Mesendoderm (in vitro differentiated cells): ENCODE measurements around the gene KPNA3.

Source experiments
- DNase-seq: peaks from one replicate; pipeline ENCODE4 v3.0.0; 2013
- H2AK5ac ChIP-seq: 2 replicates; pipeline ENCODE4 v1.6.1; 2013; ENCODE audit warnings: low read length, inconsistent platforms
- H2BK120ac ChIP-seq: 2 replicates; pipeline ENCODE4 v1.6.1; 2013; ENCODE audit warnings: low read depth, mild to moderate bottlenecking, low read length, moderate library complexity, mixed read lengths
- H2BK15ac ChIP-seq: replicated peaks from 2 replicates; pipeline ENCODE4 v1.6.1; 2013; ENCODE audit warnings: low read depth, mild to moderate bottlenecking, moderate library complexity
- H2BK5ac ChIP-seq: 2 replicates; pipeline ENCODE4 v1.6.1; 2013; ENCODE audit warnings: low read length, inconsistent platforms
- H3K18ac ChIP-seq: 2 replicates; pipeline ENCODE4 v1.6.1; 2013; ENCODE audit warnings: mild to moderate bottlenecking, low read length, mixed read lengths
- H3K23ac ChIP-seq: one replicate; pipeline ENCODE4 v1.6.1; 2013; ENCODE audit warnings: low read length
- H3K27ac ChIP-seq: 2 replicates; pipeline ENCODE4 v1.5.1; 2013; ENCODE audit warnings: low read depth, mild to moderate bottlenecking, inconsistent platforms, low read length, moderate library complexity
- H3K27me3 ChIP-seq: 2 replicates; pipeline ENCODE4 v1.6.1; 2013; ENCODE audit warnings: low read length, control low read depth, mild to moderate bottlenecking, inconsistent platforms; ENCODE audit not compliant: insufficient read depth, poor library complexity
- H3K36me3 ChIP-seq: 2 replicates; pipeline ENCODE4 v1.6.1; 2013; ENCODE audit warnings: low read length, inconsistent platforms; ENCODE audit not compliant: control insufficient read depth, insufficient read depth
- H3K4ac ChIP-seq: one replicate; pipeline ENCODE4 v1.6.1; 2013; ENCODE audit warnings: low read depth, mild to moderate bottlenecking, low read length, moderate library complexity
- H3K4me1 ChIP-seq: 2 replicates; pipeline ENCODE4 v1.6.1; 2013; ENCODE audit warnings: low read depth, low read length, inconsistent platforms; ENCODE audit not compliant: control insufficient read depth
- H3K4me2 ChIP-seq: 2 replicates; pipeline ENCODE4 v1.6.1; 2013; ENCODE audit warnings: low read length
- H3K4me3 ChIP-seq: 2 replicates; pipeline ENCODE4 v1.5.1; 2013; ENCODE audit warnings: mild to moderate bottlenecking, low read length
- H3K56ac ChIP-seq: one replicate; pipeline ENCODE4 v1.6.1; 2013; ENCODE audit warnings: low read length
- H3K79me1 ChIP-seq: 2 replicates; pipeline ENCODE4 v1.6.1; 2013; ENCODE audit warnings: low read length, inconsistent platforms
- H3K79me2 ChIP-seq: 2 replicates; pipeline ENCODE4 v1.6.1; 2013; ENCODE audit warnings: mild to moderate bottlenecking, low read length; ENCODE audit not compliant: control insufficient read depth, insufficient read depth
- H3K9ac ChIP-seq: 2 replicates; pipeline ENCODE4 v1.6.1; 2013; ENCODE audit warnings: low read length, inconsistent platforms
- H4K5ac ChIP-seq: one replicate; pipeline ENCODE4 v1.6.1; 2013; ENCODE audit warnings: low read length
- H4K8ac ChIP-seq: one replicate; pipeline ENCODE4 v1.6.1; 2013; ENCODE audit warnings: low read depth, mild to moderate bottlenecking, control low read depth, low read length, moderate library complexity
- WGBS: extraction: QIAGEN DNeasy Blood & Tissue Kit; methylation state at CpG from one replicate; pipeline ENCODE4 v1.1.7; 2013; ENCODE audit warnings: low lambda C conversion rate, missing lambda C conversion rate; ENCODE audit not compliant: insufficient coverage; ENCODE audit errors: extremely low coverage; 5-methylcytosine and 5-hydroxymethylcytosine counted together

Gene KPNA3

DNA sequence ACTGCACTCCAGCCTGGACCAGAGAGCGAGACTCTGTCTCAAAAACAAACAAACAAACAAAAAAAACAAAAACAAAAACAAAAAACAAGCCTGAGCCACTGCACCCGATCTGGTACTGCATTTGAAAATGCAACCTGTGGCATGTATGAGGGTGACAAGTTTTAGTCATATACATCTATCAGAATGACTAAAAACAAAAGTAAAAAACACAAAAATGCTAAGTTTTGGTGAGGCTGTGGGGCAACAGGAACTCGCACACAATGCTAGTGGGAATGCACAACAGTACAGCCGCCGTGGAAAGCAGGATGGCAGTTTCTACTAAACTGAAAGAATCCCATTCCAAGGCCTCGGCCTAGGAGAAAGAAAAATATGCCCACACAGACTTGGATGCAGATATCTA, 109.0 kb downstream of the KPNA3 start:
- no peak overlapping the region for H3K4ac ChIP-seq
- H3K9ac ChIP-seq = no peak overlapping the region
- no peak overlapping the region for H3K27ac ChIP-seq
- no CpG with 5 or more reads among the region's 6 CpGs for WGBS
- H3K79me1 ChIP-seq = peaks cover 18% of the 10 kb centered on the region
- no peak overlapping the region for H3K18ac ChIP-seq
- no peak overlapping the region for H2BK120ac ChIP-seq
- H2AK5ac ChIP-seq = no peak overlapping the region
- H3K4me3 ChIP-seq = no peak overlapping the region
- H3K4me1 ChIP-seq = no peaks in the 10 kb centered on the region
- H3K23ac ChIP-seq = no peak overlapping the region
- H2BK15ac ChIP-seq = no peak overlapping the region
- H3K4me2 ChIP-seq = no peak overlapping the region
- no peak overlapping the region for H3K56ac ChIP-seq
- peaks cover 1% of the 10 kb centered on the region for H3K36me3 ChIP-seq
- H3K79me2 ChIP-seq = peaks cover 39% of the 10 kb centered on the region
- H3K27me3 ChIP-seq = no peaks in the 10 kb centered on the region
- no peak overlapping the region for H4K5ac ChIP-seq
- H2BK5ac ChIP-seq = no peak overlapping the region
- DNase-seq = no peak
- H4K8ac ChIP-seq = no peak overlapping the region

DNA sequence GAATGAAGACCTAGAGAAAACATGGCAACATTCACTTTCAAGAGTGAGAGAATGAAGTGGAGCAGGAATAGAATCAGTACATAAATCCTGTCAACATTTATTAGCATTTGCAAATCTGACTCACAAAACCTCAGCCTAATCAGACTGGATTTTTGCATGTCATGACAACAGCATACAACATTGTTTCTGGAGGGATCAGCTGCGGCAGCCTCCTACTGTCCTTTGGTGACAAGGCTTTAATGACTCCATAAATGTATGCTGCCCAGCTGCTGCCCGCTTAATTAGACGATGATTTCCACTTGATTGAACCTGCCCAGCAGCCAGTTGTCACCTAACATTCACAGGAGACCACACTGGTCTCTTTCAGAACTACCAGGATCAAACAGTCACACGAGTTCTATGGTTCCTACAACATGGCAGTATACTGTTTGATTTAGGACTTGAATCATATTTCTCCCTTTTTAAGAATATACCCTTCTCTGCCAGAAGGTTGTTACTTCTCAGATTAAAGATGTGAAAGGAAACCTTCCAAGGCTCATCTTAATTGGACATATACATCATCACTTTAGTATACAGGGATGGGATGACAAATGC, 110.5 kb downstream of the KPNA3 start:
- Histone ChIP-seq H4K5ac (no peak overlapping the region), H3K9ac (no peak overlapping the region), H3K27ac (no peak overlapping the region), H3K4ac (no peak overlapping the region), H2BK15ac (no peak overlapping the region), H2AK5ac (no peak overlapping the region), H3K4me3 (no peak overlapping the region), H3K4me2 (no peak overlapping the region), H2BK120ac (no peak overlapping the region), H3K79me1 (peaks cover 10% of the 10 kb centered on the region), H3K27me3 (no peaks in the 10 kb centered on the region), H3K79me2 (peaks cover 29% of the 10 kb centered on the region), H2BK5ac (no peak overlapping the region), H3K36me3 (peaks cover 1% of the 10 kb centered on the region), H3K56ac (no peak overlapping the region), H3K4me1 (no peaks in the 10 kb centered on the region), H4K8ac (no peak overlapping the region), H3K23ac (no peak overlapping the region), H3K18ac (no peak overlapping the region)
- WGBS = no CpG with 5 or more reads among the region's 4 CpGs
- DNase-seq = no peak

DNA sequence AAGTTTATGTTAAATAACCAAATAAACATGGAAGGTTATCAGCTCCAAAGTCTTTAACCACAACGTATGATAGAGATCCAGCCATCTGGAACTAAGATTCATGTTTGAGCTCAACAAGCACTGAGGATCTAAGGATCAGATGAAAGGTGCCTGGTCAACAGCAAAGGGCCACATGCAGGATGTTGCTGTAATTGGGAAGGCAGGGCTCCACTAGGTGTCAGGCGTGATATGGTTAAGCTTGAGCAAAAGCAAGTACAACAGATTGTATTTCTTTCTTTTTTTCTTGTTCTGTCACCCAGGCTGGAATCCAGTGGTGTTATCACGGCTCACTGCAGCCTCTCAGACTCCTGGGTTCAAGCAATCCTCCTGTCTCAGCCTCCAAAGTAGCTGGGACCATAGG, 113.2 kb downstream of the KPNA3 start:
- no peak overlapping the region for H3K18ac ChIP-seq
- no peak overlapping the region for H2BK15ac ChIP-seq
- peaks cover 32% of the 10 kb centered on the region for H3K79me2 ChIP-seq
- H3K9ac ChIP-seq = no peak overlapping the region
- H2AK5ac ChIP-seq = no peak overlapping the region
- H2BK120ac ChIP-seq = no peak overlapping the region
- no peak overlapping the region for H3K27ac ChIP-seq
- no peaks in the 10 kb centered on the region for H3K4me1 ChIP-seq
- no peak overlapping the region for H3K4me3 ChIP-seq
- peaks cover 3% of the 10 kb centered on the region for H3K36me3 ChIP-seq
- H4K5ac ChIP-seq = no peak overlapping the region
- no peak overlapping the region for H3K4ac ChIP-seq
- H3K79me1 ChIP-seq = peaks cover 15% of the 10 kb centered on the region
- no peak overlapping the region for H3K23ac ChIP-seq
- DNase-seq = no peak
- no peak overlapping the region for H3K56ac ChIP-seq
- H3K27me3 ChIP-seq = no peaks in the 10 kb centered on the region
- no peak overlapping the region for H2BK5ac ChIP-seq
- no peak overlapping the region for H4K8ac ChIP-seq
- no peak overlapping the region for H3K4me2 ChIP-seq
- WGBS = no CpG with 5 or more reads among the region's 3 CpGs

DNA sequence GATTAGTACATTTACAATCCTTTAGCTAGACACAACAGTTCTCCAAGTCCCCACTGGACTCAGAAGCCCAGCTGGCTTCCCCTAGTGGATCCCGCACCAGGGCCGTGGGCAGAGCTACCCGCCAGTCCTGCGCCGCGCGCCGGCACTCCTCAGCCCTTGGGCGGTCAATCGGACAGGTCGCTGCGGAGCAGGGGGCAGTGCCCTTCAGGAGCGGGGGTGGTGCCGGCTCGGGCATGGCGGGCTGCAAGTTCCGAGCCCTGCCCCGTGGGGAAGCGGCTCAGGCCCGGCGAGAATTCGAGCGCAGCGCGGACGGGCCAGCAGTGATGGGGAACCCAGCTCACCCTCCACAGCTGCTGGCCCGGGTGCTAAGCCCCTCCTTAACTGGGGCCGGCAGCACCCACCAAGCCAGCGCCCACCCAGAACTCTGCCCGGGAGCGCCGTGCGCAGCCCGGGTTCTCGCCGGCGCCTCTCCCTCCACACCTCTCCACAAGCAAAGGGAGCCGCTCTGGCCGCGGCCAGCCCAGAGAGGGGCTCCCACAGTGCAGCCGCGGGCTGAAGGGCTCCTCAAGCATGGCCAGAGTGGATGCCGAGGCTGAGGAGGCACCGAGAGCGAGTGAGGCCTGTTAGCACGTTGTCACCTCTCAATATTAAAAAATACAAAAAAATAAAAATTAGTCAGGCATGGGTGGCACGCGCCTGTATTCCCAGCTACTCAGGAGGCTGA, 114.1 kb downstream of the KPNA3 start:
- Histone ChIP-seq H3K79me2 (peaks cover 29% of the 10 kb centered on the region), H4K8ac (no peak overlapping the region), H2BK15ac (no peak overlapping the region), H3K27ac (no peak overlapping the region), H3K9ac (no peak overlapping the region), H3K36me3 (peaks cover 3% of the 10 kb centered on the region), H3K4ac (no peak overlapping the region), H2BK120ac (no peak overlapping the region), H3K23ac (no peak overlapping the region), H2AK5ac (no peak overlapping the region), H3K79me1 (peaks cover 13% of the 10 kb centered on the region), H3K56ac (no peak overlapping the region), H2BK5ac (no peak overlapping the region), H3K4me3 (no peak overlapping the region), H3K27me3 (no peaks in the 10 kb centered on the region), H3K4me1 (no peaks in the 10 kb centered on the region), H4K5ac (no peak overlapping the region), H3K18ac (no peak overlapping the region), H3K4me2 (no peak overlapping the region)
- WGBS = no CpG with 5 or more reads among the region's 48 CpGs
- DNase-seq = no peak

DNA sequence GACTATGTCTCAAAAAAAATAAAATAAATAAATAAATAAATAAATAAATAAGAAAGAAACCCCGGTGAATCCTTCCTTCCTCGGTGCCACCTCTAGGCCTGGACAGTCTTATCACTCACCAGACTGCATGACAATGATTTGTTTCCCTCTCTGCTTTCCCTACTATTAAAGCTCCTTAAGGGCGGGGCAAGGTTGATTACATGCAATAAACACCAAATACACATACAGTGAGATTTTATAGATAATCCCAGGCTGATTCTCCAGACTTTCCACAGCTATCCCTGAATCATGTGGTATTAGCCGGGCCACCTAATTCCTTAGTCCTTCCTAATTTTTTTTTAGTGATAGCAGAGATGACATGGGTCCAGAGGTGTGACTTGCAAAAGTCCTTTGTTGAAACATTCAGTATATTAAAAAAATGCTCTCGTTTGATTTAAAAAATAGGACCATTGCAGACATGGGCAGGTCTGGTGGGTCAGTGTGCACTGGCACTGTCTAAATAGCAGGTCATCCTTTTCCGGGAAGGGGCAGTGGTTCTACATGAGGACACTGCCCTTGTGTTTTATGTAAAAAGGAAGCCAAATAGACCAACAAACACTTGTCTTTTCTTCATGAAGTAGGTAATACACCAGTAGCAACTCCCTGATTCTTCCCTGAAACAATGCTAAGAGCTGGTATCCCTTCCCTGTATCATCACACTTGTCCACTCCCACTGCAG, 115.7 kb downstream of the KPNA3 start:
- H3K36me3 ChIP-seq = peaks cover 3% of the 10 kb centered on the region
- WGBS = no CpG with 5 or more reads among the region's 6 CpGs
- H3K27me3 ChIP-seq = no peaks in the 10 kb centered on the region
- no peak overlapping the region for H2BK120ac ChIP-seq
- DNase-seq = no peak
- H3K4me1 ChIP-seq = no peaks in the 10 kb centered on the region
- no peak overlapping the region for H3K23ac ChIP-seq
- H3K4ac ChIP-seq = no peak overlapping the region
- H3K9ac ChIP-seq = no peak overlapping the region
- no peak overlapping the region for H2BK5ac ChIP-seq
- no peak overlapping the region for H3K56ac ChIP-seq
- peaks cover 18% of the 10 kb centered on the region for H3K79me2 ChIP-seq
- H3K4me2 ChIP-seq = no peak overlapping the region
- no peak overlapping the region for H3K27ac ChIP-seq
- H3K18ac ChIP-seq = no peak overlapping the region
- H2BK15ac ChIP-seq = no peak overlapping the region
- peaks cover 10% of the 10 kb centered on the region for H3K79me1 ChIP-seq
- no peak overlapping the region for H2AK5ac ChIP-seq
- no peak overlapping the region for H3K4me3 ChIP-seq
- no peak overlapping the region for H4K8ac ChIP-seq
- no peak overlapping the region for H4K5ac ChIP-seq
